ENCODE measurements around the gene KIF19.

DNA sequence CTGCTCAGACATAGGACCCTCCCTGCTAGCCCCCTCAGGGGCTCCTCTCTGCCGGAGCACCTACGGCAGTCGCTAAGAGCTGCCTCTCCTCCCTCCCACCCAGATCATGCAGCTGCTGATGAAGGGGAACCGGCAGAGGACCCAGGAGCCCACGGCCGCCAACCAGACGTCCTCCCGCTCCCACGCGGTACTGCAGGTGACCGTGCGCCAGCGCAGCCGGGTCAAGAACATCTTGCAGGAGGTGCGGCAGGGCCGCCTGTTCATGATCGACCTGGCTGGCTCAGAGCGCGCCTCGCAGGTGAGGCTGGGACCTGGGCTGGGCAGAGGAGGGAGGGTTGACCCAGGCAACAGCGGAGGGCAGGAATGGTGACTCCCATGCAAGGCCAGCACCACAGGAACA, 18.6 kb downstream of the KIF19 start:
- TF ChIP-seq POLR2A (IDR thresholded peaks at IDR 0.05), result no peak
- TF ChIP-seq, protein P1, sequence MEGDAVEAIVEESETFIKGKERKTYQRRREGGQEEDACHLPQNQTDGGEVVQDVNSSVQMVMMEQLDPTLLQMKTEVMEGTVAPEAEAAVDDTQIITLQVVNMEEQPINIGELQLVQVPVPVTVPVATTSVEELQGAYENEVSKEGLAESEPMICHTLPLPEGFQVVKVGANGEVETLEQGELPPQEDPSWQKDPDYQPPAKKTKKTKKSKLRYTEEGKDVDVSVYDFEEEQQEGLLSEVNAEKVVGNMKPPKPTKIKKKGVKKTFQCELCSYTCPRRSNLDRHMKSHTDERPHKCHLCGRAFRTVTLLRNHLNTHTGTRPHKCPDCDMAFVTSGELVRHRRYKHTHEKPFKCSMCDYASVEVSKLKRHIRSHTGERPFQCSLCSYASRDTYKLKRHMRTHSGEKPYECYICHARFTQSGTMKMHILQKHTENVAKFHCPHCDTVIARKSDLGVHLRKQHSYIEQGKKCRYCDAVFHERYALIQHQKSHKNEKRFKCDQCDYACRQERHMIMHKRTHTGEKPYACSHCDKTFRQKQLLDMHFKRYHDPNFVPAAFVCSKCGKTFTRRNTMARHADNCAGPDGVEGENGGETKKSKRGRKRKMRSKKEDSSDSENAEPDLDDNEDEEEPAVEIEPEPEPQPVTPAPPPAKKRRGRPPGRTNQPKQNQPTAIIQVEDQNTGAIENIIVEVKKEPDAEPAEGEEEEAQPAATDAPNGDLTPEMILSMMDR (IDR thresholded peaks at IDR 0.05), result no peak

Measured in heart left ventricle (tissue), 13 donors.